Fibroblast of villous mesenchyme (primary cell): Measurements from ENCODE around the gene GSTO2. TPM values are rescaled to one million over a fixed set of nuclear protein-coding genes. Genes with fewer than 3 reads are reported as not detected.

Experiments used
- DNase-seq: peaks from one replicate; pipeline ENCODE4 v3.0.0-alpha.2; 2010; ENCODE audit warnings: low read depth
- H3K4me3 ChIP-seq: 2 replicates; pipeline ENCODE4 v1.5.1; 2011; ENCODE audit warnings: low read depth, mild to moderate bottlenecking, low read length
- total RNA-seq: library from RNA; depleted of rRNA; stranded (reverse); fragments of >200 nt; gene quantifications from 2 replicates; pipeline ENCODE4 v1.2.3, GENCODE V29; 2012
- TF ChIP-seq, protein P1 (sequence below): IDR thresholded peaks from 2 replicates; pipeline ENCODE4 v1.5.1; 2012; ENCODE audit warnings: low read depth, mild to moderate bottlenecking, low read length; ENCODE audit not compliant: insufficient read depth

Gene GSTO2
- total RNA-seq, 1 donor = 2.2 TPM

DNA sequence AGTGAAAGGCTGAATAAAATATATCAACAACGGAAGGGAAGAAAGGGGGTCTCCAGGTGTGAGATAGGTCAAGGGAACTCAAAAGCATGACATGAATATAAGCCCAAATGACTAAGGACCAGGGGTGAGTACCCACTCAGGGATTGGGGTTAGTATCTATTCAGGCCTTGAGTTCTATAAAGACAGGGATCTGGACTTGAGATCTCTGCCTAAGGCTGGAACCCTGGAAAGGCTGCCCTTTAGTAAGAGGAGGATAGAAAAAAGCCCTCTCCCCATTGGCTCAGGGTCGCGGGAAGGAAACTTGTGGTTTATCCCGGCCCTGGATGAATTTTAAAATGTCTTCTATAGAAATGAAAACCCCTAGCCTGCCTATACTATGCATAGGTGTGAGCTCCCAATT, 71.7 kb downstream of the GSTO2 start:
- TF ChIP-seq, protein P1, sequence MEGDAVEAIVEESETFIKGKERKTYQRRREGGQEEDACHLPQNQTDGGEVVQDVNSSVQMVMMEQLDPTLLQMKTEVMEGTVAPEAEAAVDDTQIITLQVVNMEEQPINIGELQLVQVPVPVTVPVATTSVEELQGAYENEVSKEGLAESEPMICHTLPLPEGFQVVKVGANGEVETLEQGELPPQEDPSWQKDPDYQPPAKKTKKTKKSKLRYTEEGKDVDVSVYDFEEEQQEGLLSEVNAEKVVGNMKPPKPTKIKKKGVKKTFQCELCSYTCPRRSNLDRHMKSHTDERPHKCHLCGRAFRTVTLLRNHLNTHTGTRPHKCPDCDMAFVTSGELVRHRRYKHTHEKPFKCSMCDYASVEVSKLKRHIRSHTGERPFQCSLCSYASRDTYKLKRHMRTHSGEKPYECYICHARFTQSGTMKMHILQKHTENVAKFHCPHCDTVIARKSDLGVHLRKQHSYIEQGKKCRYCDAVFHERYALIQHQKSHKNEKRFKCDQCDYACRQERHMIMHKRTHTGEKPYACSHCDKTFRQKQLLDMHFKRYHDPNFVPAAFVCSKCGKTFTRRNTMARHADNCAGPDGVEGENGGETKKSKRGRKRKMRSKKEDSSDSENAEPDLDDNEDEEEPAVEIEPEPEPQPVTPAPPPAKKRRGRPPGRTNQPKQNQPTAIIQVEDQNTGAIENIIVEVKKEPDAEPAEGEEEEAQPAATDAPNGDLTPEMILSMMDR = no peak

DNA sequence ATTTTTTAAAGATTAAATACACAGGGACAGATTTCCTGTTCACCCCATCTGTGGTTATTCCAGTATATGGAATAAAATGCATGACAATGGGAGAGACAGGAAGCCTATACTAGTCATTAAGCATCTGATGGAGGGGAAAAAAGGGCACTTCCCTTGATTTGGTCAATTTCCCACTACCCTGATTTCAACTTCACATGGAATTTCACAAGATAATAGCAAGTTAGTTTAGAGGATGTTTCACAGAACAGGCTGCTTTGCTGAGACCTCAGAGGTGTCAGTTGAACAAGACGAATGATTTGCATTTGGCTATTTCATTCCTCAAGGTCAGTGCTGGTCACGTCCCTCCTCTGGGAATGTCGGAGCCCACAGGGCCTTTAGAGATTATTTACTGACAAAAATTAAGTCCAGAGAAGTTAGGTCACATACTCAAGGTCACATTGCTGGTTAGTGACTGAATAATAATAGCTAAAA, 74.0 kb downstream of the GSTO2 start:
- no peak overlapping the region for H3K4me3 ChIP-seq
- TF ChIP-seq, protein P1 = no peak
- no peak for DNase-seq

More for the DNA sequence above, 71.7 kb downstream of the GSTO2 start:
- DNase-seq = no peak
- no peak overlapping the region for H3K4me3 ChIP-seq

DNA sequence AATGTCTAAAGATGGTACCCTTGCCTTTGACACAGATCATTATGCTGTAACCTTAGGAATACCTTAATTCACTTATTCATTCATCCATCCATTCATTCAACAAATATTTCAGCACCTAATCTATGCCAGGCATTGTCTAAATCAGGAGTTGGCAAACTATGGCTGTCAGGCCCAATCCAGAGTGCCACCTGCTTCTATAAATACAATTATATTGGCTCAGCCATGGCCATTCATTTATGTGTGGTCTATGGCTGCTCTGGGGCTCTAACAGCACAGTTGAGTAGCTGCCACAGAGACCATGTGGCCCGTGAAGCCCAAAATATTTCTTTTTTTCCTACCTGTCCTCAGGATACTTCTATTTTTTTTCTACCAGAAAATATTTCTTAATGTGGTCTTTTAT, 75.2 kb downstream of the GSTO2 start:
- TF ChIP-seq, protein P1 = no peak
- no peak for DNase-seq
- H3K4me3 ChIP-seq = no peak overlapping the region

DNA sequence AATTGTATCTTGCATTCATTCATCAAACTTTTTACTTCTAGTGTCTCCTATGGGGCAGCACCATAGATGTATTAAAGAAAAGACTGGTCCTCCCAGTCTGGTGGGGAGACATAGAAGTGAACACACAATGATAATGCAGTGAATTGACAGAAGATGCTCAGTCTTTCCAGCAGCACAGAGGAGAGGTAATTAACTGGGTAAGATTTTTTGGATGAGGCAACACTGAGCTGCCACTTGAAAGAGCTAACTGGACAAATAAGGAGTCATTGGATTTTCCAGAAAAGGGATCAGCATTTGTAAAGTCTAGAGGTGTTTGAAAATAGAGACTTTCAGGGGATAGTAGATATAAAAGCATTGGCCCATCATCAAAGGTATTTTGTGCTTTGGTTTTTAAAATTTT, 76.5 kb downstream of the GSTO2 start:
- DNase-seq = no peak
- TF ChIP-seq, protein P1 = no peak
- no peak overlapping the region for H3K4me3 ChIP-seq

DNA sequence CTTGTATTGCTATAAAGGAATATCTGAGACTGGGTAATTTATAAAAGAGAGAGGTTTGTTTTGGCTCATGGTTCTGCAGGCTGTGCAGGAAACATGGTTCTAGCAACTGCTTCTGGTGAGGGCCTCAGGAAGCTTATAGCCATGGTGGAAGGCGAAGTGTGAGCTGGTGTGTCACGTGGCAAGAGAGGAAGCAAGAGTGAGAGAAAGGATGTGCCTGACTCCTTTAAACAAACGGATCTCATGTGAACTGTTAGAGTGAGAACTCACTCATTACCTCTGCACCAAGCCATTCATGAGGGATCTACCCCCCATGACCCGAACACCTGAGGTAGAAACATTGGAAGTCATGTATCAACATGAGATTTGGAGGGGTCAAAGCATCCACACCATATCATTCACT, 77.0 kb downstream of the GSTO2 start:
- H3K4me3 ChIP-seq = no peak overlapping the region
- DNase-seq = no peak
- TF ChIP-seq, protein P1 = no peak

DNA sequence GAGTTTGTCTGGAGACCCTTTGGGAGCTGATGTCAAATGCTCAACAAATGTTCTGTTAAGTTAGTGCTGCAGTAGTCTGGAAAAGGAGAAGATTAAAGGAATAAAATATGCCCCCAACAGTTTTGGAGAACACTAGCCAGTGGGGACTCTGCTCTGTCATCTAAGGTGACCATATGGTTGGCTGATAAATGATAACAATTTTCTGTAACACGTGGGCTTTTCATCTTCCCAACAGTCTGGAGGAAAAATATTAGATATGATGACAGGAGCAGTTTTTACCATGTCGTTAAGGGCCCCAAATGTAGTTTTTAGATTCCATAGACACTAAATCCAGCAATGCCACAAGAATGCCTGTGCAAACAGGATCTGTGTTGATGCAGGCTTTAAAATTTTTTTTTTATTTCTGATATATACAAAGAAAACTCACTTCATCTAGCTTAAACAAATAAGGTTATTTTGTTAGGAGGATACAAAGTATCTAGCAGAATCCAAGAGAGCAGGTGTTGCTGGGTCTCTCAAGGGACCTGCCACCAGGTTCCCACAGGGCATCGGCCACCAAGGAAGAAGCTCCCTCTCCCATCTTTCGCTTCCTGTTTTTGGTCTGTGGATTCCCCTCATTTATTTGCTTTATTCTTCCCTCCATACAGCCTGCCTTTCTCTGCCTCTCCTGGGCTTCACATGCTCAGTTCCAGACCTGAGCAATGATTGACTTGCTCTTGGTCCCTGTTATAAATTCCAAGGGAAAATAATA, 78.5 kb downstream of the GSTO2 start:
- no peak overlapping the region for H3K4me3 ChIP-seq
- no peak for DNase-seq
- TF ChIP-seq, protein P1 = no peak

DNA sequence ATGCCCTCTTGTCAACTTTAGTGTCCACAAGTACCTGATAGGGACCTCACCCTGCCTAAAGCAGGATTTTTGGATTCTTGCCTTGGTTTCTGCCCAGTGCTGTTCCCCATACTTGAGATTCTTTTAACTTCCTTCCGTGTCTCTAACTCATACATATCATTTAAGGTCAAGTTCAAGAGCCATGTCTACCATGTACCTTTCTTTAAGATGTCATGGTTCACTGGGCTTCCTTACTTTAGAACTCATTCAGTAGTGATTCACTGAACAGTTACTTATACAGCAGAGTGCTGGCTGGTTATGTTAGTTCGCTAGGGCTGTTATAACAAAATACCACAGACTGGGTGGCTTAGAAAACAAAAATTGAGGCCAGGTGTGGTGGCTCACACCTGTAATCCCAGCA, 79.6 kb downstream of the GSTO2 start:
- TF ChIP-seq, protein P1 = no peak

More for the DNA sequence above, 79.6 kb downstream of the GSTO2 start:
- no peak overlapping the region for H3K4me3 ChIP-seq
- no peak for DNase-seq
